ENCODE measurements around the gene SELENOO. TPM values are rescaled to one million over a fixed set of nuclear protein-coding genes. Genes with fewer than 3 reads are reported as not detected.
A peak's percentile ranks its signal among the peaks of the same experiment; 100 is the strongest.

Gene SELENOO
- total RNA-seq, 1 experiment from 2014 or later: 21.9 TPM

DNA sequence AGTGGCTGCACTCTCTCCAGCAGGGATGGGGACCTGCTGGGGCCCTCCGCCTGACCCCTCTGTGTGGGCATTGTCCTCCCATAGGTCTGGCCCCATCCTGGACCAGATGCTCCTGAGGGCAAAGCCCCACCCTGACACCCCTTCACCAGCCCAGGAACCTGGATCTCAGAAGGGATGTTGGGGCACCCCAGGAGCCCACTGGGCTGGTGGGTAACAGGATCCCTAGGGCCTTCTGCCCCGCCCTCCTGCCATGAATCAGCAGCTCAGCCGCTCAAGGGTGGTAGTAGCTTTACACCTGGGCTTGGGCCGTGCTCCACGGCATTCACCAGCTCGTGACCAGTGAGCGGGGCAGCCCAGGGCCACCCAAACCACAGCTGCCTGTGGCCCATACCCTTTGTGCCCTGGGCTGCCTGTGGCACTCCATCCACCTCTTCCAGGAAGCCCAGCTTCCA lies 61.7 kb downstream of the SELENOO start:
- Mint-ChIP-seq H3K4me3 (ENCODE audit: unreplicated experiment) (peak overlapping the region; percentile 66), H3K4me1 (ENCODE audit: insufficient read depth, unreplicated experiment) (peaks cover 5% of the 10 kb centered on the region), H3K27me3 (ENCODE audit: insufficient read depth, unreplicated experiment) (no peaks in the 10 kb centered on the region), H3K27ac (ENCODE audit: low read depth, unreplicated experiment) (no peak overlapping the region), H3K9me3 (ENCODE audit: unreplicated experiment) (no peaks in the 10 kb centered on the region), H3K36me3 (ENCODE audit: insufficient read depth, unreplicated experiment) (no peaks in the 10 kb centered on the region)
- TF ChIP-seq, protein P1, sequence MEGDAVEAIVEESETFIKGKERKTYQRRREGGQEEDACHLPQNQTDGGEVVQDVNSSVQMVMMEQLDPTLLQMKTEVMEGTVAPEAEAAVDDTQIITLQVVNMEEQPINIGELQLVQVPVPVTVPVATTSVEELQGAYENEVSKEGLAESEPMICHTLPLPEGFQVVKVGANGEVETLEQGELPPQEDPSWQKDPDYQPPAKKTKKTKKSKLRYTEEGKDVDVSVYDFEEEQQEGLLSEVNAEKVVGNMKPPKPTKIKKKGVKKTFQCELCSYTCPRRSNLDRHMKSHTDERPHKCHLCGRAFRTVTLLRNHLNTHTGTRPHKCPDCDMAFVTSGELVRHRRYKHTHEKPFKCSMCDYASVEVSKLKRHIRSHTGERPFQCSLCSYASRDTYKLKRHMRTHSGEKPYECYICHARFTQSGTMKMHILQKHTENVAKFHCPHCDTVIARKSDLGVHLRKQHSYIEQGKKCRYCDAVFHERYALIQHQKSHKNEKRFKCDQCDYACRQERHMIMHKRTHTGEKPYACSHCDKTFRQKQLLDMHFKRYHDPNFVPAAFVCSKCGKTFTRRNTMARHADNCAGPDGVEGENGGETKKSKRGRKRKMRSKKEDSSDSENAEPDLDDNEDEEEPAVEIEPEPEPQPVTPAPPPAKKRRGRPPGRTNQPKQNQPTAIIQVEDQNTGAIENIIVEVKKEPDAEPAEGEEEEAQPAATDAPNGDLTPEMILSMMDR (IDR thresholded peaks at IDR 0.05; ENCODE audit: unreplicated experiment): no peak
- DNase-seq (ENCODE audit: unreplicated experiment): peak; percentile 62
- ChIA-PET CTCF (interaction anchor here (0.6 to 1.6 kb wide), 3 partner anchors 10 to 35 kb away, joined by 3 to 9 read pairs (median 4); no protein-coding TSS in a partner anchor), POLR2A (interaction anchor here (0.9 to 2.3 kb wide), 5 partner anchors 11 to 44 kb away, joined by 3 to 11 read pairs (median 4); partner anchors contain the start of genes HDAC10 and PLXNB2)
- intact Hi-C loops (cut with micrococcal nuclease): no loop called here
- BruUV-seq (replicated peaks): no TSS peak

DNA sequence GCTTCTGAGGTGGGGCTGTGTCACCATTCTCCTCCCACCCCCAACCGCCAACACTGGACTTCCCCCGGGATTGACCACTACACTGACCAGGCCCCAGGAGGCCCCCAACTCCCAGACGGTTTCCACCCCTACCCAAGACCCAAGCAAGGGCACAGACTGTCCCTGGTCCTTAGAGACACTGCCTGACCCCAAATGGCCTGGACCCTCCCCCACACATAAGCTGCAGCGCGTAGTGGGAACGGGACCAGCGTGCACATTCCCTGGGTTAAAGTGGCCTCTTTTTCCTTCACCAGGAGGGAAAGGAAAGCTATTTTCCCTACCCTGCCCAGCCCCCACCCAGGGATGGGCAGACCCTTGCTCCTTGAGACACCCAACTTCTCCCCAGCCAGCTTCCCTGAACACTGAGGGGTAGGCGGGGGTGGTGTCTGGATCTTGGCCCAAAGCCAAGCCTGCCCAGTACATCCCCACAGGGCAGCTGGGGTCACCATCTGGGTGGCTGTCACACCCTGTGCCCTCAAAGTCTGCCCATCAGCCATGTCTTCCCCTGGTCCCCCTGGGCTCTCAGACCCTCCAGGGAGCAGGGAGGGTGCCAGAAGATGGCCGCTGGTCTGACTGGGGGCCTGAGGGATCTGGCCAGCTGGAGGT lies 62.3 kb downstream of the SELENOO start:
- H3K27ac Mint-ChIP-seq (ENCODE audit: low read depth, unreplicated experiment): no peak overlapping the region
- no TSS peak for BruUV-seq (replicated peaks)
- TF ChIP-seq, protein P1 (IDR thresholded peaks at IDR 0.05; ENCODE audit: unreplicated experiment): no peak
- H3K9me3 Mint-ChIP-seq (ENCODE audit: unreplicated experiment): no peaks in the 10 kb centered on the region
- H3K27me3 Mint-ChIP-seq (ENCODE audit: insufficient read depth, unreplicated experiment): no peaks in the 10 kb centered on the region
- no peaks in the 10 kb centered on the region for H3K36me3 Mint-ChIP-seq (ENCODE audit: insufficient read depth, unreplicated experiment)
- DNase-seq (ENCODE audit: unreplicated experiment): no peak
- H3K4me3 Mint-ChIP-seq (ENCODE audit: unreplicated experiment): no peak overlapping the region
- ChIA-PET POLR2A (interaction anchor here (0.9 to 2.3 kb wide), 5 partner anchors 12 to 43 kb away, joined by 3 to 11 read pairs (median 4); partner anchors contain the start of genes HDAC10 and PLXNB2), CTCF (interaction anchor here (0.6 to 1.6 kb wide), 5 partner anchors 9 to 35 kb away, joined by 3 to 9 read pairs (median 4); no protein-coding TSS in a partner anchor)
- intact Hi-C loops (cut with micrococcal nuclease): no loop called here
- H3K4me1 Mint-ChIP-seq (ENCODE audit: insufficient read depth, unreplicated experiment): peaks cover 5% of the 10 kb centered on the region

DNA sequence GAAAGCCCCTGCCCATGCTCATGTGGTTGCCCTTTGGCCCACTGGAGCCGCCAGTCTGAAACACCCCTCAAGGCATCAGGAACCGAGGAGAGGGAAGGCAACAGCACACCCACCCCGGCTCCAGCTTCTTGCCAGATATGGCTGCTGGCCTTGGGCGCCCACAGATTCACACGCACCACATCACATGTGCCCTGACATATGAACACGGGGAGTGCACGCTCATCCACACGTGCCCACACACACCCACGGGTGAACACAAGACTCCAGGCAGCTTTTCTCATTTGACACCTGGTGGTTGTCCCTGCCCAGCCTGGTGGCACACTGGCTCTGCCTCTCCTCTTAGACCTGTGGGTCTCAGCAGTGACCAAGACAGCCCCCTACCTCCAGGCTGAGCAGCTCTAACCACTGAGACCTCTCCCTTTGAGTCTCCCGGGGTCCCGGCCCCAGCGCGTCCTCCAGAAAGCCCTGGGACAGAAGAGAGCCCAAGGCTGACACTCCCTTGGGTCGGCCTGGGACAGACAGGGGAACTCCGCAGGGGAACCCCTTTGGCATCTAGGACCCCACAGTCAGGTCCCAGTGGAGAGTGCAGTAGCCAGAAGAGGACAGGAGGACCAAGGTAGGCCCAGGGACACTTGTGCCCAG lies 63.4 kb downstream of the SELENOO start:
- DNase-seq (ENCODE audit: unreplicated experiment): no peak
- Mint-ChIP-seq H3K36me3 (ENCODE audit: insufficient read depth, unreplicated experiment) (no peaks in the 10 kb centered on the region), H3K4me3 (ENCODE audit: unreplicated experiment) (no peak overlapping the region), H3K9me3 (ENCODE audit: unreplicated experiment) (no peaks in the 10 kb centered on the region), H3K4me1 (ENCODE audit: insufficient read depth, unreplicated experiment) (peaks cover 11% of the 10 kb centered on the region), H3K27ac (ENCODE audit: low read depth, unreplicated experiment) (no peak overlapping the region), H3K27me3 (ENCODE audit: insufficient read depth, unreplicated experiment) (no peaks in the 10 kb centered on the region)
- ChIA-PET CTCF (interaction anchor here (0.9 to 1.3 kb wide), 4 partner anchors 8 to 78 kb away, joined by 4 to 5 read pairs (median 4); no protein-coding TSS in a partner anchor), POLR2A (interaction anchor here (2.3 kb wide), 1 partner anchor 13 kb away, joined by 11 read pairs; the partner anchor contains the start of gene HDAC10)
- intact Hi-C loops (cut with micrococcal nuclease): no loop called here
- TF ChIP-seq, protein P1 (IDR thresholded peaks at IDR 0.05; ENCODE audit: unreplicated experiment): no peak
- no TSS peak for BruUV-seq (replicated peaks)
